ENCODE measurements around the gene ZG16. TPM values are rescaled to one million over a fixed set of nuclear protein-coding genes. Genes with fewer than 3 reads are reported as not detected.
"Not testable (repeated sequence)": the region's sequence is repeated elsewhere in the genome, so short reads cannot be mapped to it uniquely, and the experiment has no call there.

ZG16 gene
- polyA plus RNA-seq, 3 donors from 2014 or later, result not detected

DNA sequence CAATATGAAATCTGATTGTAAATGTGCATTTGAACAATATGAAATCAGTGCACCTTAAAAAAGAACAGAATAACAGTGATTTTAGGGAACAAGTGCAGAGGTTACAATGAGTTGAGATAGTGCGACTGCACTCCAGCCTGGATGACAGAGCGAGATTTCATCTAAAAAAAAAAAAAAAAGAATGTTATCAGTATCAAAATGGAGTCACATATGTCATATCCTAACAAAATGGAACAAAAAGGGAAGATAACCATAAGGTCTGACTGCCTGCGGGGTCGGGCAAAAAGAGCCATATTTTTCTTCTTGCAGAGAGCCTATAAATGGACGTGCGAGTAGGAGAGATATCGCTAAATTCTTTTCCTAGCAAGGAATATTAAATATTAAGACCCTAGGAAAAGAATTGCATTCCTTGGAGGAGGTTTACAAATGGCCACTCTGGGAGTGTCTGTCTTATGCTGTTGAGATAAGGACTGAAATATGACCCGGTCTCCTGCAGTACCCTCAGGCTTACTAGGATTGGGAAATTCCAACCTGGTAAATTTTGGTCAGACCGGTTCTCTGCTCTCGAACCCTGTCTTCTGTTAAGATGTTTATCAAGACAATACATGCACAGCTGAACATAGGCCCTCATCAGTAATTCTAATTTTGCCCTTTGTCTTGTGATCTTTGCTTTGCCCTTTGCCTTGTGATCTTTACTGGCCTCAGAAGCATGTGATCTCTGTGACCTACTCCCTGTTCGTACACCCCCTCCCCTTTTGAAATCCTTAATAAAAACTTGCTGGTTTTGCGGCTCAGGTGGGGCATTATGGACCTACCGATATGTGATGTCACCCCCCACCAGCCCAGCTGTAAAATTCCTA, 5.3 kb downstream of the ZG16 start:
- Mint-ChIP-seq H3K27ac (peak overlapping the region in 2 of 6 donors; percentile 30 to 49), H3K4me1 (peaks cover 11 to 12% of the 10 kb centered on the region in 2 donors)
- not testable (repeated sequence) for H3K36me3 Mint-ChIP-seq; H3K27me3 Mint-ChIP-seq (ENCODE audit: low read depth in 3 of 3); H3K4me3 Mint-ChIP-seq; H3K9me3 Mint-ChIP-seq; DNase-seq

DNA sequence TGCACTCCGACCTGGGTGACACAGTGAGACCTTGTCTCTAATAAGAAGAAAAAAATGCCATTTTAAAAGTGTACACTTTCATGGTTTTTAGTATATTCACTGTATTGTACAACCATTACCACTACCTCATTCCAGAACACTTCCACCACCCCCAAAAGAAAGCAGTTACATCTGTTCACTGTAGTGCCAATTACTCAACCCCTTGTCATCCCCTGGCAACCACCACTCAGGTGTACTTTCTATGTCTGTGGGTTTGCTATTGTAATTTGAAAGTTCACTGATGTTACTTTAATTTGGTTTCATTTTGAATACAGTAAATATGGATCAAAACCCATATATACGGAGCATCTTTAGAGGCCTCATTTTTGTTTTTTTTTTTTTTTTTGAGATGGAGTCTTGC, 6.1 kb downstream of the ZG16 start:
- Mint-ChIP-seq H3K27me3 (ENCODE audit: low read depth in 3 of 3) (peaks cover 0 to 7% (median 0%) of the 10 kb centered on the region in 3 donors), H3K9me3 (no peaks in the 10 kb centered on the region), H3K4me1 (peaks cover 11 to 12% of the 10 kb centered on the region in 2 donors), H3K36me3 (no peaks in the 10 kb centered on the region), H3K4me3 (no peak overlapping the region), H3K27ac (peak overlapping the region in 2 of 6 donors; percentile 30 to 33)
- DNase-seq, result no peak

GRCh38 chr16:29784901-29785500, 6.9 kb downstream of the ZG16 start:
- Mint-ChIP-seq H3K27me3 (ENCODE audit: low read depth in 3 of 3) (peaks cover 0 to 7% (median 0%) of the 10 kb centered on the region in 3 donors), H3K4me3 (peak overlapping the region; percentile 56 to 76 (median 64)), H3K27ac (peak overlapping the region in 3 of 6 donors; percentile 48 to 74 (median 74)), H3K36me3 (no peaks in the 10 kb centered on the region), H3K9me3 (no peaks in the 10 kb centered on the region), H3K4me1 (peaks cover 15 to 17% of the 10 kb centered on the region in 2 donors)
- peak; percentile 67 to 72 (median 69) for DNase-seq

GRCh38 chr16:29787155-29787554, 9.1 kb downstream of the ZG16 start:
- H3K4me1 Mint-ChIP-seq, result peaks cover 36% of the 10 kb centered on the region in 2 donors
- H3K4me3 Mint-ChIP-seq, DNase-seq, H3K27ac Mint-ChIP-seq, H3K36me3 Mint-ChIP-seq, H3K9me3 Mint-ChIP-seq: not testable (repeated sequence)
- H3K27me3 Mint-ChIP-seq (ENCODE audit: low read depth in 3 of 3), result peaks cover 4 to 13% (median 5%) of the 10 kb centered on the region in 3 donors

DNA sequence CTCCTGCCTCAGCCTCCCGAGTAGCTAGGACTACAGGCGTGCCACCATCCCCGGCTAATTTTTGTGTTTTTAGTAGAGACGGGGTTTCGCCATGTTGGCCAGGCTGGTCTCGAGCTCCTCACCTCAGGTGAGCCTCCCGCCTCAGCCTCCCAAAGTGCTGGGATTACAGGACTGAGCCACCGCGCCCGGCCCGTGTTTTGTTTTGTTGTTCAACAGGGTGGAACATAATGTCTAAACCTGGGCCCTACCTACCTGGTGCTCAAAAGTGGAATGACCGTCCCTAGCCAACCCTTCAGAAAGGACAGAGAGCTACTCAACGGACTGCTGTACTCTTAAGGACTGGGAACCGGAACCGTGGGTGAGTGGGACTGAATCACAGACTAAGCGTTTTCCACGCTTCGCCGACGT, 11.7 kb downstream of the ZG16 start:
- peak overlapping the region; percentile 93 to 99 (median 97) for H3K4me3 Mint-ChIP-seq
- H3K27ac Mint-ChIP-seq, result peak overlapping the region; percentile 90 to 99 (median 98)
- H3K27me3 Mint-ChIP-seq (ENCODE audit: low read depth in 3 of 3), result peaks cover 4 to 13% (median 5%) of the 10 kb centered on the region in 3 donors
- no peaks in the 10 kb centered on the region for H3K9me3 Mint-ChIP-seq
- DNase-seq, result no peak
- peaks cover 45 to 49% of the 10 kb centered on the region in 2 donors for H3K4me1 Mint-ChIP-seq
- no peaks in the 10 kb centered on the region for H3K36me3 Mint-ChIP-seq

- H3K36me3 Mint-ChIP-seq, result no peaks in the 10 kb centered on the region
- DNase-seq, result peak; percentile 100
- H3K9me3 Mint-ChIP-seq, result no peaks in the 10 kb centered on the region
- peaks cover 5 to 13% (median 6%) of the 10 kb centered on the region in 3 donors for H3K27me3 Mint-ChIP-seq (ENCODE audit: low read depth in 3 of 3)
- peak within 1 kb of the TSS; percentile 93 to 99 (median 97) for H3K4me3 Mint-ChIP-seq
- H3K27ac Mint-ChIP-seq, result peak within 1 kb of the TSS; percentile 90 to 99 (median 98)
- peaks cover 39 to 43% of the 10 kb centered on the region in 2 donors for H3K4me1 Mint-ChIP-seq
Measured at GRCh38 chr16:29790183-29790948, 12.3 kb downstream of the ZG16 start, which contains the start of gene KIF22. TSS of gene KIF22 (plus strand) at chr16:29790751. CDS start at chr16:29790760, 9 bp downstream.

DNA sequence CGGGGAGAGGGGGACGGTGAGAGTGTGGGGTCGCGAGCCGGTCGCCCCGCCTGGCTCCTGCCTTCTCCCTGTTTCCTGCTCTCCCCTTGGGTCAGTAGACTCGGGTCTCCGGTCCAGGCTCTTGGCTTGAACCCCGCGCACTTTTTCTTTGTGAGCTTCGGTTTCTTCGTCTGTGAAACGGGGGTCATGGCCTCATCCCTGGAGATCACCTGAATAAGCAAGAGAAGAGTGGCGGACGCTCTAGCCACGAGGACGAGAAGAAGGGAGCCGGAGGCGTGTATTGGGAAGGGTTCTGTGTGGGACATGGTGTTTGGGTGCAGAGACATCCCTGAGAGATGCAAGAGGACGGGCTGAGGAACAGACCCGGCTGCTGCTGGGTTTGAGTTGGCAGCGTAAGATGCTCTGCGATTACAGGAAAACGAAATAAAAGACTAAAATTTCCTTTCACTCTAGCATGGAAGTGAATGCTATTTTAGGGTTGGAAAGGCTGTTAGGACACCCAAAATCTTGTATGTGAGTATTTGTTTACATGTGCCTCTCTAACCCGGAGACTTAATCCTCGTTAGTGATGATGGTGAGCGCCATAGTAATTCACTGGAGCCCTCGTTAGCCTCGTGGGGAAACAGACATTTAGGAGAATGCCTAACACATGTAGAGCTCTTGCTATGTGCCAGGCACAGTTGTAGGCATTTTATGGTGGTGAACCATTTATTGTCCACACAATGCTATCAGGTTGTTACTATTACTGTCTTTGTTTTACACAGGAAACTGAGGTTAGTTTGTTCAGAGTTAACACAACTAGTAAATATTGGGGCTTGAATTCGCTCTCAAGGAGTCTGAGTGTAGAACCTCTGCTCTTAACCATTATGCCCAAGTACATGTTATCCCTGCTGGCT, 13.1 kb downstream of the ZG16 start:
- Mint-ChIP-seq H3K36me3 (no peaks in the 10 kb centered on the region), H3K27ac (peak overlapping the region; percentile 90 to 99 (median 98)), H3K27me3 (ENCODE audit: low read depth in 3 of 3) (peaks cover 5 to 13% (median 6%) of the 10 kb centered on the region in 3 donors), H3K9me3 (no peaks in the 10 kb centered on the region), H3K4me3 (peak overlapping the region; percentile 93 to 99 (median 97)), H3K4me1 (peaks cover 35 to 40% of the 10 kb centered on the region in 2 donors)
- peak in 1 of 3 donors; percentile 29 for DNase-seq

GRCh38 chr16:29791845-29792807, 14.1 kb downstream of the ZG16 start:
- Mint-ChIP-seq H3K27ac (peak overlapping the region; percentile 90 to 99 (median 98)), H3K4me1 (peaks cover 35 to 40% of the 10 kb centered on the region in 2 donors), H3K27me3 (ENCODE audit: low read depth in 3 of 3) (peaks cover 5 to 11% (median 6%) of the 10 kb centered on the region in 3 donors)

DNA sequence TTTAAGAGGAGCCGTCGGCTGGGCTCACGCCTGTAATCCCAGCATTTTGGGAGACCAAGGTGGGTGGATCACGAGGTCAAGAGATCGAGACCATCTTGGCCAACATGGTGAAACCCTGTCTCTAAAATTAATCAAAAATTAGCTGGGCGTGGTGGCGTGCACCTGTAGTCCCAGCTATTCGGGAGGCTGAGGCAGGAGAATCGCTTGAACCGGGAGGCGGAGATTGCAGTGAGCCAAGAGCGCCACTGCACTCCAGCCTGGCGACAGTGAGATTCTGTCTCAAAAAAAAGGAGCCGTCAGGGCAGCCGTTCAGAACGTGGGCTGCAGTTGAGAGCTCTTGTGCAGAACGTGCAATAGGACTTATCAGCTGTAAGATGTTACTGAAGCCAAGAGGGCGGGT, 15.1 kb downstream of the ZG16 start:
- Mint-ChIP-seq H3K4me3 (peak overlapping the region in 1 of 5 donors; percentile 57), H3K36me3 (peaks cover 5 to 11% (median 9%) of the 10 kb centered on the region in 3 donors), H3K27me3 (ENCODE audit: low read depth in 3 of 3) (peaks cover 5 to 11% (median 6%) of the 10 kb centered on the region in 3 donors), H3K4me1 (peaks cover 35 to 40% of the 10 kb centered on the region in 2 donors)
- not testable (repeated sequence) for DNase-seq, H3K9me3 Mint-ChIP-seq, H3K27ac Mint-ChIP-seq

More at GRCh38 chr16:29791845-29792807, 14.1 kb downstream of the ZG16 start:
- no peak for DNase-seq
- Mint-ChIP-seq H3K36me3 (peaks cover 0 to 3% (median 3%) of the 10 kb centered on the region in 3 donors), H3K9me3 (no peaks in the 10 kb centered on the region), H3K4me3 (peak overlapping the region; percentile 93 to 99 (median 97))

DNA sequence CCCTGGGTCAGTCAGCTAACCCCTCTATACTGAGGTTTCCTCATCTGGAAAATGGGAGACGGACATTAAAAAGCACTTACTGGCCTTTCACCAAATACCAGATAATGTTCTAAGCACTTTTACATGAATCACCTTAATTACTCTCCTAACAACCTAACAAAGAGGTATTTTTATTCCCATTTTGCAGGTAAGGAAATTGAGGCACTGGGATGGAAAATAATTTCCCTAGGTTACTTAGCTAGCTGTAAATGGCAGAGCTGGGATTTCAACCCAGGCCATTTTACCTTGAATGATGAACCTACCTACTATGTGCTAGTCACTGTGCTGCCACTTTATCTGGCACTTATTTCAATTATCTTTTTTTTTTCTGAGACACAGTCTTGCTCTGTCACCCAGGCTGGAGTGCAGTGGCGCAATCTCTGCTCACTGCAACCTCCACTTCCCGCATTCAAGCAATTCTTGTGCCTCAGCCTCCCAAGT, 16.2 kb downstream of the ZG16 start:
- no peak for DNase-seq
- Mint-ChIP-seq H3K27ac (no peak overlapping the region), H3K36me3 (peaks cover 8 to 18% (median 16%) of the 10 kb centered on the region in 3 donors), H3K4me1 (peaks cover 35 to 40% of the 10 kb centered on the region in 2 donors), H3K4me3 (no peak overlapping the region), H3K27me3 (ENCODE audit: low read depth in 3 of 3) (peaks cover 5 to 8% (median 6%) of the 10 kb centered on the region in 3 donors), H3K9me3 (no peaks in the 10 kb centered on the region)

GRCh38 chr16:29802416-29802935, 24.4 kb downstream of the ZG16 start:
- Mint-ChIP-seq H3K27me3 (ENCODE audit: low read depth in 3 of 3) (peaks cover 10 to 23% (median 18%) of the 10 kb centered on the region in 3 donors), H3K4me3 (peak overlapping the region in 1 of 5 donors; percentile 43), H3K36me3 (peaks cover 11 to 24% (median 13%) of the 10 kb centered on the region in 3 donors), H3K4me1 (peaks cover 14 to 20% of the 10 kb centered on the region in 2 donors), H3K9me3 (no peaks in the 10 kb centered on the region), H3K27ac (peak overlapping the region in 4 of 6 donors; percentile 40 to 73 (median 52))
- DNase-seq, result no peak

All from immature natural killer cell (primary cell).